ENCODE results near the gene PDILT. TPM values are rescaled to one million over a fixed set of nuclear protein-coding genes. Genes with fewer than 3 reads are reported as not detected.

Gene PDILT
- total RNA-seq, 1 experiment from 2014 or later, result not detected

DNA sequence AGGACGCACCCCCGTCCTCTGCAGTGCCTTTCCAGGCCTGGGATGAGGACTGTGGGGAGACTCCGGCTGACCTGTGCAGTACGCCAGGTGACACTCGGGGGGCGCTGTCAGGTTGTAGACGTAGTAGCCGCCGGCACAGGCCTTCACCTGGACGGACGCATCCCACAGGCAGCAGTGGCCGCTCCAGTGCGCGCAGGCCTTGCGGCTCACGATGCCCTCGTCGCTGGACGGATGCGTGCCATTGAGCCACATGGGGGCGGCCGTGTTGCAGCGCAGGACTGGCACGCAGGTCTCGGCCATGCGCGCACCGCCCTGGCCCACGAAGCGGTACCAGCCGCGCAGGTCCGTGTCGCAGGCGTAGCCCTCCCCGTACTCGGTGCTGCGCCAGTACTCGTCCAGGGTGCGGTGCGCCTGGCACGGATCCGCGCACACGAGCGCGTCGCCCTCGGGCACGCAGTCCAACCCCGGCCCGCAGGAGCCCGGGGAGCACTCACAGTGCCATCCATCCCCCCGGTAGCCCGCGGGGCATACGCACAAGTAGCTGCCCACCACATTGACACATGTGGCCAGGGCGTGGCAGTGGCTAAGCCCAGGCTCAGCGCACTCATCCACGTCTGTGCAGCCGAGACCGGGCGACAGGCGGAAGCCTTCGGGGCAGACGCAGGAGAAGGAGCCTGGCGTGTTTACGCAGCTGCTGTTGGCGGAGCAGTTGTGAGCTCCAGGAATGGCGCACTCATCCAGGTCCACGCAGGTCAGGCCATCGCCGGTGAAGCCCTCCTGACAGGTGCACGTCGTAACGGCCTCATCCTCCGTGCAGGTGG is 56.0 kb downstream of the PDILT start:
- no peaks in the 10 kb centered on the region for H3K9me2 ChIP-seq (ENCODE audit: insufficient read depth)
- H3K4me1 ChIP-seq (replicated peaks; ENCODE audit: insufficient read depth), result no peaks in the 10 kb centered on the region
- H3K4me3 ChIP-seq, result no peak overlapping the region
- ChIA-PET POLR2A (ENCODE audit: unreplicated experiment) (no interaction called here), CTCF (no interaction called here)
- TF ChIP-seq, protein P1, sequence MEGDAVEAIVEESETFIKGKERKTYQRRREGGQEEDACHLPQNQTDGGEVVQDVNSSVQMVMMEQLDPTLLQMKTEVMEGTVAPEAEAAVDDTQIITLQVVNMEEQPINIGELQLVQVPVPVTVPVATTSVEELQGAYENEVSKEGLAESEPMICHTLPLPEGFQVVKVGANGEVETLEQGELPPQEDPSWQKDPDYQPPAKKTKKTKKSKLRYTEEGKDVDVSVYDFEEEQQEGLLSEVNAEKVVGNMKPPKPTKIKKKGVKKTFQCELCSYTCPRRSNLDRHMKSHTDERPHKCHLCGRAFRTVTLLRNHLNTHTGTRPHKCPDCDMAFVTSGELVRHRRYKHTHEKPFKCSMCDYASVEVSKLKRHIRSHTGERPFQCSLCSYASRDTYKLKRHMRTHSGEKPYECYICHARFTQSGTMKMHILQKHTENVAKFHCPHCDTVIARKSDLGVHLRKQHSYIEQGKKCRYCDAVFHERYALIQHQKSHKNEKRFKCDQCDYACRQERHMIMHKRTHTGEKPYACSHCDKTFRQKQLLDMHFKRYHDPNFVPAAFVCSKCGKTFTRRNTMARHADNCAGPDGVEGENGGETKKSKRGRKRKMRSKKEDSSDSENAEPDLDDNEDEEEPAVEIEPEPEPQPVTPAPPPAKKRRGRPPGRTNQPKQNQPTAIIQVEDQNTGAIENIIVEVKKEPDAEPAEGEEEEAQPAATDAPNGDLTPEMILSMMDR (conservative IDR thresholded peaks at IDR 0.05), result no peak
- TF ChIP-seq EZH2 (IDR thresholded peaks at IDR 0.05; ENCODE audit: low read depth), result no peak
- DNase-seq, result no peak
- H3K27me3 ChIP-seq (ENCODE audit: insufficient read depth, low read depth), result peaks cover 12% of the 10 kb centered on the region; the same call in 1 of the 2 replicates
- BruUV-seq (replicated peaks), result no TSS peak
- intact Hi-C loops (cut with micrococcal nuclease; ENCODE audit: unreplicated experiment), result no loop called here
- no peak overlapping the region for H3K27ac ChIP-seq
- H3K9me3 ChIP-seq (ENCODE audit: insufficient read depth, low read depth), result no peaks in the 10 kb centered on the region
- H2AFZ ChIP-seq, result no peak overlapping the region
- no peak overlapping the region for H3K4me2 ChIP-seq
- H3K79me2 ChIP-seq (ENCODE audit: low read depth), result no peaks in the 10 kb centered on the region
- no peaks in the 10 kb centered on the region for H3K36me3 ChIP-seq (ENCODE audit: low read depth)
- no peaks in the 10 kb centered on the region for H3F3A ChIP-seq (ENCODE audit: insufficient read depth, low read depth)
- no peaks in the 10 kb centered on the region for H4K20me1 ChIP-seq (ENCODE audit: insufficient read depth)

DNA sequence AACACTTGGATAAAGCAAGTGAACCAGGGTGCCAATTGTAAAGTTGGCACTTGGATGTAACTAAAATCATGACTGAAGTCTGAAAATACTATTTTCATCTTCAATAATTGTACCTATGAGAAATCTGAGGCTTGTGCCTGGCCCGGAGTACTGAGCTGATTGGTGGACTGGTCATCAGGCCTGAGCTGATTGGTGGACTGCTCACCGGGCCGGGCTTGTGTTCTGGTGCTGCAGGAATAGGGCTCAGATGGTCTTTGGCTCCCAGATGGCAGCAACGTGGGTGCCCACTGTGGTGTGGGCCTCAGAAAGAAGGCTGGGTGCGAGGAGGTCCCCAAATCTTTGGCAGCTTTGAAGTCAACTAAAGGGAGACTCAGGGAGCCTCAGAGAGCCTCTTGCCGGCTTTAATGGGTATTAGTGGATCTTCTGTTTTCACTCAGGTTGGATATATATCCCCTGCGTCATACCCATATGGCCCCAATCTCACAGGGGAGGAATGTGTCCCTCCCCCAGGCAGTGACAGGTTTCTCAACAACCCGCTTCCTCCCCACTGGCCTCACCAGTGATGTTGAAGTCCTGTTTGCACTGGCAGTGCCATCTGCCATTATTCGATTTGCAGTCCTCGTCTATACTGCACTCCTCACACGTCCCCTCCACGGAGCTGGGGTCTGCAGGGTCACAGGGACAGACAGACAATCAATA is 56.7 kb downstream of the PDILT start:
- ChIA-PET CTCF (no interaction called here), POLR2A (ENCODE audit: unreplicated experiment) (no interaction called here)
- Histone ChIP-seq H3K9me2 (ENCODE audit: insufficient read depth) (no peaks in the 10 kb centered on the region), H3K27ac (no peak overlapping the region), H3K27me3 (ENCODE audit: insufficient read depth, low read depth) (peaks cover 12% of the 10 kb centered on the region; the same call in 1 of the 2 replicates), H3K4me2 (no peak overlapping the region), H3K4me3 (no peak overlapping the region), H3K36me3 (ENCODE audit: low read depth) (no peaks in the 10 kb centered on the region), H3F3A (ENCODE audit: insufficient read depth, low read depth) (no peaks in the 10 kb centered on the region), H3K4me1 (replicated peaks; ENCODE audit: insufficient read depth) (no peaks in the 10 kb centered on the region), H3K79me2 (ENCODE audit: low read depth) (no peaks in the 10 kb centered on the region), H2AFZ (no peak overlapping the region), H4K20me1 (ENCODE audit: insufficient read depth) (no peaks in the 10 kb centered on the region), H3K9me3 (ENCODE audit: insufficient read depth, low read depth) (no peaks in the 10 kb centered on the region)
- intact Hi-C loops (cut with micrococcal nuclease; ENCODE audit: unreplicated experiment), result no loop called here
- no peak for DNase-seq
- no TSS peak for BruUV-seq (replicated peaks)
- TF ChIP-seq EZH2 (IDR thresholded peaks at IDR 0.05; ENCODE audit: low read depth), result no peak
- TF ChIP-seq, protein P1 (conservative IDR thresholded peaks at IDR 0.05), result no peak

DNA sequence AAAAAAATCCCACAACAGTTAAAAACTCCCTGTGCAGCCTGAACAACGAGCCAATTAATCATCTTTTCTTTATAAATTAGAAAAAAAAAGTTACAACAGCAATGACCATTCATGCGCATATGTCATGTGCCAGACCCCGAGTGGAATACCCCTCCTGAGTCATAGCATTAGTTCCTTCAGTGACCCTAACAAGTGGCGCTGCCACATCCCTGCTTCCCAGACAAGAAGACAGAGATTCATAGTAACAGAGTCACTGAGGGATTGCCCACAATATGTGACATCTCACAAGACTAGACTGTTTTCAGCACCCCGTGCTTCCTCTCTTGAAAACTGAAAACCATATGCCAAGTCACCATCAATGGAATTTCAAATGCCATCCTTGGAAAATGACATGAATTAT is 59.9 kb downstream of the PDILT start:
- Histone ChIP-seq H3K4me3 (no peak overlapping the region), H3K79me2 (ENCODE audit: low read depth) (no peaks in the 10 kb centered on the region), H2AFZ (no peak overlapping the region), H3K9me3 (ENCODE audit: insufficient read depth, low read depth) (no peaks in the 10 kb centered on the region), H3F3A (ENCODE audit: insufficient read depth, low read depth) (no peaks in the 10 kb centered on the region), H3K27me3 (ENCODE audit: insufficient read depth, low read depth) (peaks cover 10% of the 10 kb centered on the region; the same call in 1 of the 2 replicates), H3K4me1 (replicated peaks; ENCODE audit: insufficient read depth) (no peaks in the 10 kb centered on the region), H3K9me2 (ENCODE audit: insufficient read depth) (no peaks in the 10 kb centered on the region), H3K4me2 (no peak overlapping the region), H4K20me1 (ENCODE audit: insufficient read depth) (no peaks in the 10 kb centered on the region), H3K36me3 (ENCODE audit: low read depth) (no peaks in the 10 kb centered on the region), H3K27ac (no peak overlapping the region)
- CTCF ChIA-PET, result no interaction called here
- TF ChIP-seq, protein P1 (conservative IDR thresholded peaks at IDR 0.05), result no peak
- TF ChIP-seq EZH2 (IDR thresholded peaks at IDR 0.05; ENCODE audit: low read depth), result no peak
- no TSS peak for BruUV-seq (replicated peaks)
- POLR2A ChIA-PET (ENCODE audit: unreplicated experiment), result no interaction called here
- no peak for DNase-seq
- intact Hi-C loops (cut with micrococcal nuclease; ENCODE audit: unreplicated experiment), result no loop called here
